Fibroblast of villous mesenchyme (primary cell): Measurements from ENCODE around the gene SPTSSA. TPM values are rescaled to one million over a fixed set of nuclear protein-coding genes. Genes with fewer than 3 reads are reported as not detected.
"Not testable (repeated sequence)": the region's sequence is repeated elsewhere in the genome, so short reads cannot be mapped to it uniquely, and the experiment has no call there.

Experiments
- DNase-seq: peaks from one replicate; pipeline ENCODE4 v3.0.0-alpha.2; 2010; ENCODE audit warnings: low read depth
- H3K4me3 ChIP-seq: 2 replicates; pipeline ENCODE4 v1.5.1; 2011; ENCODE audit warnings: low read depth, mild to moderate bottlenecking, low read length
- total RNA-seq: library from RNA; depleted of rRNA; stranded (reverse); fragments of >200 nt; gene quantifications from 2 replicates; pipeline ENCODE4 v1.2.3, GENCODE V29; 2012
- TF ChIP-seq, protein P1 (sequence below): IDR thresholded peaks from 2 replicates; pipeline ENCODE4 v1.5.1; 2012; ENCODE audit warnings: low read depth, mild to moderate bottlenecking, low read length; ENCODE audit not compliant: insufficient read depth

The SPTSSA gene
- total RNA-seq, 1 donor = 18.6 TPM

DNA sequence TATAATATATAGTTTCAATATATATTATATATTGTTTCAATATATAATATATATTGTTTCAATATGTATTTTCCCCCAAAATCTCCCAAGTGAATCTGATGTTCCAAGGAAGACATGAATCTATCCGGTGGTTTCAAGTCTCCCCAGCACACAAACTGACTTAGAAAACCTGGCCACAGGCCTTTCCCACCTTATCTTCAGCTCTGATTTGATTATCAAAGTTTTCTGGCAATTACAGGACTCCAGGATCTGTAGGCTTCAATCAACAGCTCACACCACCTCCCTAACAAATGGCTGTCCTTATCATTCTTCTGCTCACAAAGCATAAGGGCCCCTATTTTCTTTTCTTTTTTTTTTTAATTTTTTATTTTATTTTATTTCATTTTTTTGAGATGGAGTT lies 22.7 kb upstream of the SPTSSA start:
- TF ChIP-seq, protein P1, sequence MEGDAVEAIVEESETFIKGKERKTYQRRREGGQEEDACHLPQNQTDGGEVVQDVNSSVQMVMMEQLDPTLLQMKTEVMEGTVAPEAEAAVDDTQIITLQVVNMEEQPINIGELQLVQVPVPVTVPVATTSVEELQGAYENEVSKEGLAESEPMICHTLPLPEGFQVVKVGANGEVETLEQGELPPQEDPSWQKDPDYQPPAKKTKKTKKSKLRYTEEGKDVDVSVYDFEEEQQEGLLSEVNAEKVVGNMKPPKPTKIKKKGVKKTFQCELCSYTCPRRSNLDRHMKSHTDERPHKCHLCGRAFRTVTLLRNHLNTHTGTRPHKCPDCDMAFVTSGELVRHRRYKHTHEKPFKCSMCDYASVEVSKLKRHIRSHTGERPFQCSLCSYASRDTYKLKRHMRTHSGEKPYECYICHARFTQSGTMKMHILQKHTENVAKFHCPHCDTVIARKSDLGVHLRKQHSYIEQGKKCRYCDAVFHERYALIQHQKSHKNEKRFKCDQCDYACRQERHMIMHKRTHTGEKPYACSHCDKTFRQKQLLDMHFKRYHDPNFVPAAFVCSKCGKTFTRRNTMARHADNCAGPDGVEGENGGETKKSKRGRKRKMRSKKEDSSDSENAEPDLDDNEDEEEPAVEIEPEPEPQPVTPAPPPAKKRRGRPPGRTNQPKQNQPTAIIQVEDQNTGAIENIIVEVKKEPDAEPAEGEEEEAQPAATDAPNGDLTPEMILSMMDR = no peak
- no peak overlapping the region for H3K4me3 ChIP-seq
- DNase-seq = no peak

DNA sequence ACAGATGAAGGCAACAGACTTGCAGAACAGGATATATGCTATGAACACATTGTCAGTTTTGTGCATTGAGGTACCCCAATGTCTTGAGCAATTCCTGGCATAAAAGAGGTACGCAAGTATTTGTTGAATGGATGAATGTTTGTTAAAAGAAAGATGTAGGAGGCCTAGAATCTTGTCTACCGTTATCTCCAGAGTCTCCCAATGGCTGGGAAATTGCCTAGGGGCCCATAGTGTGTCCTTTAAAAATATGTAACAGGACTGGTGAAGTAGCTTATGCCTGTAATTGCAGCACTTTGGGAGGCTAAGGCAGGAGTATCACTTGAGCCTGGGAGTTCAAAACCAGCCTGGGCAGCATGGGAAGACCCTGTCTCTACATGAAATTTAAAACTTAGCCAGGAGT lies 20.4 kb upstream of the SPTSSA start:
- no peak for DNase-seq

DNA sequence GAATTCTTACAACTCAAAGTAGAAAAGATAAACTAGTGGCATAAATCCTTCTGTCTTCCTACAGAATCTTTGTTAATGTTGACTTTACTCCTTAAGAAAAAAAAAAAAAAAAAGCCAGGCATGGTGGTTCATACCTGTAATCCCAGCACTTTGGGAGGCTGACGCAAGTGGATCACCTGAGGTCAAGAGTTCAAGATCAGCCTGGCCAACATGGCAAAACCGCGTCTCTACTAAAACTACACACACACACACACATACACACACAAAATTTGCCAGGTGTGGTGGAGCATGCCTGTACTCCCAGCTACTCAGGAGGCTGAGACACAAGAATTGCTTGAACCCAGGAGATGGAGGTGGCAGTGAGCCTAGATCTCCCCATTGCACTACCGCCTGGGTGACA lies 17.7 kb upstream of the SPTSSA start:
- no peak overlapping the region for H3K4me3 ChIP-seq
- TF ChIP-seq, protein P1 = no peak
- no peak for DNase-seq

More for the DNA sequence above, 20.4 kb upstream of the SPTSSA start:
- TF ChIP-seq, protein P1 = no peak
- H3K4me3 ChIP-seq = no peak overlapping the region

DNA sequence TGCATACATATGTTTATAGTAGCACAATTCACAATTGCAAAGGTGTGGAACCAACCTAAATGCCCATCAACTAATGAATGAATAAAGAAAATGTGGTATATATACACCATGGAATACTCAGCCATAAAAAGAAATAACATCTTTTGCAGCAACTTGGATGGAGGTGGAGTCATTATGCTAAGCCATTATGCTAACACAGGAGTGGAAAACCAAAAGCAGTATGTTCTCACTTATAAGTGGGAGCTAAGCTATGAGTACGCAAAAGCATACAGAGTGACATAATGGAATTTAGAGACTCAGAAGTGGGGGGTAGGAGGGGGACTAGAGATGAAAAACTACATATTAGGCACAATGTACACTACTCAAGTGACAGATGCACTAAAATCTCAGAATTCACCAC lies 16.2 kb upstream of the SPTSSA start:
- H3K4me3 ChIP-seq = no peak overlapping the region
- TF ChIP-seq, protein P1 = no peak
- no peak for DNase-seq

- not testable (repeated sequence) for DNase-seq, H3K4me3 ChIP-seq
Observed at GRCh38 chr14:34476036-34476435, 14.0 kb upstream of the SPTSSA start.

DNA sequence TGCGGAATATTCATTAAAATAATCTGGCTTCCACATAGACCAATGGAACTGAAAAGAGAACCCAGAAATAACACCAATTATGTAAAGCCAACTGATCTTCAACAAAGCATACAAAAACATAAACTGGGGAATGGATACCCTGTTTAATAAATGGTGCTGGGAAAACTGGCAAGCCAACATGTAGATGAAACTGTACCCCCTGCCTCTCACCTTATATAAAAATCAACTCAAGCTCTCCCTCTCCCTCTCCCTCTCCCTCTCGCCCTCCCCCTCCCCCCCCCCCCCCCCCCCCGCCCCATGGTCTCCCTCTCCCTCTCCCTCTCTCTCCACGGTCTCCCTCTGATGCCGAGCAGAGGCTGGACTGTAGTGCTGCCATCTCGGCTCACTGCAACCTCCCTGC lies 13.1 kb upstream of the SPTSSA start:
- TF ChIP-seq, protein P1 = no peak
- no peak overlapping the region for H3K4me3 ChIP-seq
- DNase-seq = no peak

GRCh38 chr14:34474187-34474679 lies 12.2 kb upstream of the SPTSSA start:
- no peak overlapping the region for H3K4me3 ChIP-seq
- no peak for DNase-seq
- TF ChIP-seq, protein P1 = no peak
